ENCODE data around the gene GTF2IRD1.
"Not testable (repeated sequence)": the region's sequence is repeated elsewhere in the genome, so short reads cannot be mapped to it uniquely, and the experiment has no call there.

GTF2IRD1 gene

DNA sequence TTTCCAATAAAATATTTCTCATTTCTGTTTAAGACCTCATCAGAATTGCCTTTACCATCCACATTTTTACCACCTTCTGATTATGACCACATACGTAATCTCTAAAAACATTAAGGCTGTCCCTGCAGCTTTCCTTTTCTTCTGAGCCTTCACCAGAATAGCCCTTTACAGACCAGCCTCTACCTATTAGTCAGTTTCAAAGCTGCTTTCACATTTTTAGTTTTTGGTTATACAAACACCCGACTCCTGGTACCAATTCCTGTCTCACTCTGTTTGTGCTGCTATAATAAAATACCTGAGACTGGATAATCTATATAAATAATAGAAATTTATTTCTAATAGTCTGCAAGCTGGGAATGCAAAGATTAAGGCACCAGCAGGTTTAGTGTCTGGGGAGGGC lies 15.4 kb upstream of the GTF2IRD1 start:
- H3K9me2 ChIP-seq (replicated peaks; ENCODE audit: control insufficient read depth, low read length): no peaks in the 10 kb centered on the region
- H3K9me3 ChIP-seq (ENCODE audit: control insufficient read depth, insufficient read depth, low read length): 0 out of 2 replicates have a peak, but pooled peaks cover 2% of the 10 kb centered on the region
- H4K20me1 ChIP-seq (ENCODE audit: control insufficient read depth, insufficient read depth, low read depth, low read length): no peaks in the 10 kb centered on the region
- no peak overlapping the region for H3K4me3 ChIP-seq (ENCODE audit: low read length)
- H3F3A ChIP-seq (ENCODE audit: control insufficient read depth, insufficient read depth): no peaks in the 10 kb centered on the region
- H3K4me2 ChIP-seq (ENCODE audit: low read length): no peak overlapping the region
- H3K27me3 ChIP-seq (ENCODE audit: control insufficient read depth, low read length): peaks cover 14% of the 10 kb centered on the region
- no peak overlapping the region for H3K27ac ChIP-seq (ENCODE audit: low read depth, low read length)
- peaks cover 7% of the 10 kb centered on the region for H3K4me1 ChIP-seq (ENCODE audit: control insufficient read depth, low read length)
- no peaks in the 10 kb centered on the region for H3K36me3 ChIP-seq (ENCODE audit: control insufficient read depth, low read length)
- H3K79me2 ChIP-seq (ENCODE audit: control insufficient read depth, low read length): no peaks in the 10 kb centered on the region
- no peak for TF ChIP-seq EZH2phosphoT487 (IDR thresholded peaks at IDR 0.05; ENCODE audit: borderline replicate concordance, low read length)
- TF ChIP-seq, protein P1, sequence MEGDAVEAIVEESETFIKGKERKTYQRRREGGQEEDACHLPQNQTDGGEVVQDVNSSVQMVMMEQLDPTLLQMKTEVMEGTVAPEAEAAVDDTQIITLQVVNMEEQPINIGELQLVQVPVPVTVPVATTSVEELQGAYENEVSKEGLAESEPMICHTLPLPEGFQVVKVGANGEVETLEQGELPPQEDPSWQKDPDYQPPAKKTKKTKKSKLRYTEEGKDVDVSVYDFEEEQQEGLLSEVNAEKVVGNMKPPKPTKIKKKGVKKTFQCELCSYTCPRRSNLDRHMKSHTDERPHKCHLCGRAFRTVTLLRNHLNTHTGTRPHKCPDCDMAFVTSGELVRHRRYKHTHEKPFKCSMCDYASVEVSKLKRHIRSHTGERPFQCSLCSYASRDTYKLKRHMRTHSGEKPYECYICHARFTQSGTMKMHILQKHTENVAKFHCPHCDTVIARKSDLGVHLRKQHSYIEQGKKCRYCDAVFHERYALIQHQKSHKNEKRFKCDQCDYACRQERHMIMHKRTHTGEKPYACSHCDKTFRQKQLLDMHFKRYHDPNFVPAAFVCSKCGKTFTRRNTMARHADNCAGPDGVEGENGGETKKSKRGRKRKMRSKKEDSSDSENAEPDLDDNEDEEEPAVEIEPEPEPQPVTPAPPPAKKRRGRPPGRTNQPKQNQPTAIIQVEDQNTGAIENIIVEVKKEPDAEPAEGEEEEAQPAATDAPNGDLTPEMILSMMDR (IDR thresholded peaks at IDR 0.05; ENCODE audit: low read depth, low read length, poor library complexity, severe bottlenecking): no peak

DNA sequence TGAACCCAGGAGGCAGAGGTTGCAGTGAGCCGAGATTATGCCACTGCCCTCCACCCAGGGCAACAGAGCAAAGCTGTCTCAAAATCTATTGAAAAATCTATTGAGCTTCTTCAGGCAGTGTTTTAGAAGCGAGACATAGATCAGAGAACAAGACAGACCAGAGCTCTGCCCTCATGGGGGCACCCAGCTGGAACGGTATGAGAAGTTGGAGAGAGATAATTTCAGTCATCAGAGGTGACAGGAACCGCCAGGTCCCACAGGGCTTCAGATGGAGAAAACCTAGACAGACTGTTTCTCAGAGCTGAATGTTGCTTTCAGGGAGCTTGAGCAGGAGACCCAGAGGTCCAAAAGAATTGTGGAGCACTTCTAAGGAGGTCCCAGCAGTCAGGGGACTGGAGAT lies 14.2 kb upstream of the GTF2IRD1 start:
- no peak overlapping the region for H3K27ac ChIP-seq (ENCODE audit: low read depth, low read length)
- 0 out of 2 replicates have a peak, but pooled peaks cover 2% of the 10 kb centered on the region for H3K9me3 ChIP-seq (ENCODE audit: control insufficient read depth, insufficient read depth, low read length)
- H3K79me2 ChIP-seq (ENCODE audit: control insufficient read depth, low read length): no peaks in the 10 kb centered on the region

DNA sequence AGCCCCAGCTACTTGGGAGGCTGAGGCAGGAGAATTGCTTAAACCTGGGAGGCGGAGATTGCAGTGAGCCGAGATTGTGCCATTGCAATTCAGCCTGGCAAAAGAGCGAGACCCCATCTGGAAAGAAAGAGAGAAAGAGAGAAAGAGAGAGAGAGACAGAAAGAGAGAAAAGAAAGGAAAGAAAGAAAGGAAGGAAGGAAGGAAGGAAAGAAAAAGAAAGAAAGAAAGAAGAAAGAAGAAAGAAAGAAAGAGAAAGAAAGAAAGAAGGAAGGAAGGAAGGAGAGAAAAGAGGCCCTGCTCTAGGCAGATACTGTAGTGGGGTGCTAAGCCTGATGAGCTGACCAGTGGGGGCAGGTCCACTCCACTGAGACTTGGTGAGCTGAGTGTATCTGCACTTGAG lies 13.6 kb upstream of the GTF2IRD1 start:
- H3K27me3 ChIP-seq (ENCODE audit: control insufficient read depth, low read length): peaks cover 17% of the 10 kb centered on the region
- not testable (repeated sequence) for H3F3A ChIP-seq (ENCODE audit: control insufficient read depth, insufficient read depth); H3K27ac ChIP-seq (ENCODE audit: low read depth, low read length); H3K9me3 ChIP-seq (ENCODE audit: control insufficient read depth, insufficient read depth, low read length); H3K9me2 ChIP-seq (replicated peaks; ENCODE audit: control insufficient read depth, low read length); H3K36me3 ChIP-seq (ENCODE audit: control insufficient read depth, low read length); H3K4me1 ChIP-seq (ENCODE audit: control insufficient read depth, low read length); H3K79me2 ChIP-seq (ENCODE audit: control insufficient read depth, low read length); H3K4me2 ChIP-seq (ENCODE audit: low read length); H4K20me1 ChIP-seq (ENCODE audit: control insufficient read depth, insufficient read depth, low read depth, low read length); H3K4me3 ChIP-seq (ENCODE audit: low read length)

More for the DNA sequence above, 14.2 kb upstream of the GTF2IRD1 start:
- Histone ChIP-seq H3K4me1 (ENCODE audit: control insufficient read depth, low read length) (peaks cover 7% of the 10 kb centered on the region), H4K20me1 (ENCODE audit: control insufficient read depth, insufficient read depth, low read depth, low read length) (no peaks in the 10 kb centered on the region), H3K4me3 (ENCODE audit: low read length) (no peak overlapping the region), H3K36me3 (ENCODE audit: control insufficient read depth, low read length) (no peaks in the 10 kb centered on the region), H3K4me2 (ENCODE audit: low read length) (no peak overlapping the region), H3K9me2 (replicated peaks; ENCODE audit: control insufficient read depth, low read length) (no peaks in the 10 kb centered on the region), H3F3A (ENCODE audit: control insufficient read depth, insufficient read depth) (no peaks in the 10 kb centered on the region), H3K27me3 (ENCODE audit: control insufficient read depth, low read length) (peaks cover 14% of the 10 kb centered on the region)
- TF ChIP-seq, protein P1 (IDR thresholded peaks at IDR 0.05; ENCODE audit: low read depth, low read length, poor library complexity, severe bottlenecking): no peak
- no peak for TF ChIP-seq EZH2phosphoT487 (IDR thresholded peaks at IDR 0.05; ENCODE audit: borderline replicate concordance, low read length)

DNA sequence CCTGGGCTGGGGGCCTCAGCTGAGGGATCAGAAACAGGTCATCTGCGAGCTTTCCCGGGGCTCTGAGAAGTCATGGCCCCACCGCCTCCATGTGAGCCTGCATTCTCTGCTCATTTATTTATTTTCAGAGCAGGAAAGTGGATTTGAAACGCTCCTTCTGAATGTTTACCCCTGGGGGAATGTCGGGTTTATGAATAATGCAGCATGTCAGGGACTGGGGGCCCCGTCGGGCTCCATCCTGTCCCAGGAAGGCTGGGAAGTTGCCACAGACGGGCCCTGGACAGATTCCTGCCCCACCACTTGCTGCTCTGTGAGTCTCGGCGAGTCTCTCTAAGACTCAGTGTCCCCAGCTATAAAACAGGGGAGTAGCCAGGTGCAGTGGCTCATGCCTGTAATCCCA lies 11.9 kb upstream of the GTF2IRD1 start:
- no peak for TF ChIP-seq EZH2phosphoT487 (IDR thresholded peaks at IDR 0.05; ENCODE audit: borderline replicate concordance, low read length)
- TF ChIP-seq, protein P1 (IDR thresholded peaks at IDR 0.05; ENCODE audit: low read depth, low read length, poor library complexity, severe bottlenecking): no peak
- no peaks in the 10 kb centered on the region for H3K79me2 ChIP-seq (ENCODE audit: control insufficient read depth, low read length)
- no peak overlapping the region for H3K4me3 ChIP-seq (ENCODE audit: low read length)
- H4K20me1 ChIP-seq (ENCODE audit: control insufficient read depth, insufficient read depth, low read depth, low read length): no peaks in the 10 kb centered on the region
- no peak overlapping the region for H3K4me2 ChIP-seq (ENCODE audit: low read length)
- 0 out of 2 replicates have a peak, but pooled peaks cover 2% of the 10 kb centered on the region for H3K9me3 ChIP-seq (ENCODE audit: control insufficient read depth, insufficient read depth, low read length)
- no peaks in the 10 kb centered on the region for H3K9me2 ChIP-seq (replicated peaks; ENCODE audit: control insufficient read depth, low read length)
- H3F3A ChIP-seq (ENCODE audit: control insufficient read depth, insufficient read depth): no peaks in the 10 kb centered on the region
- H3K36me3 ChIP-seq (ENCODE audit: control insufficient read depth, low read length): no peaks in the 10 kb centered on the region
- peaks cover 7% of the 10 kb centered on the region for H3K4me1 ChIP-seq (ENCODE audit: control insufficient read depth, low read length)
- H3K27ac ChIP-seq (ENCODE audit: low read depth, low read length): no peak overlapping the region
- peaks cover 17% of the 10 kb centered on the region for H3K27me3 ChIP-seq (ENCODE audit: control insufficient read depth, low read length)

Measured in DOHH2 (cell line).